IMR-90 (cell line): ENCODE measurements around the gene KCNK15. TPM values are rescaled to one million over a fixed set of nuclear protein-coding genes. Genes with fewer than 3 reads are reported as not detected.
A peak's percentile ranks its signal among the peaks of the same experiment; 100 is the strongest.

ENCODE experiments used
- ATAC-seq: fragments of 200-7000 bp; cut with Tn5 transposase; 2 replicates; pipeline ENCODE4 v1.9.1; 2020; ENCODE audit warnings: low read depth, mild to moderate bottlenecking, moderate library complexity
- BruUV-seq: library from RNA; stranded (reverse); fragments of 400-500 nt; replicated peaks from 2 replicates; lab custom pipeline; 2021; lab: Mats Ljungman, UMichigan
- CTCF ChIA-PET: fragments of 300-600 bp; formaldehyde crosslinking; extraction: SDS; loops from one replicate; lab custom pipeline; 2021; ENCODE audit warnings: antibody characterized with exemption; lab: Yijun Ruan, JAX
- POLR2A ChIA-PET: fragments of 300-600 bp; sonication (Branson Sonifier 250); formaldehyde crosslinking; loops from one replicate; lab custom pipeline; 2022; ENCODE audit warnings: antibody characterized with exemption; ENCODE audit not compliant: unreplicated experiment; lab: Charles Lee
- DNase-seq: peaks from one replicate; pipeline ENCODE4 v3.0.0; 2013
- H2AFZ ChIP-seq: replicated peaks from 2 replicates; pipeline ENCODE3; 2013; ENCODE audit warnings: low read length, mild to moderate bottlenecking; ENCODE audit not compliant: poor library complexity
- H2AK5ac ChIP-seq: 2 replicates; pipeline ENCODE4 v1.6.1; 2013; ENCODE audit warnings: low read depth, low read length, inconsistent platforms
- H2AK9ac ChIP-seq: replicated peaks from 2 replicates; pipeline ENCODE3; 2013; ENCODE audit warnings: mild to moderate bottlenecking, low read depth, low read length, moderate library complexity; ENCODE audit not compliant: poor library complexity
- H2BK120ac ChIP-seq: 2 replicates; pipeline ENCODE4 v1.6.1; 2013; ENCODE audit warnings: low read depth, low read length, inconsistent platforms
- H2BK15ac ChIP-seq: 3 replicates; pipeline ENCODE4 v1.6.1; 2013; ENCODE audit warnings: low read depth, low read length, inconsistent platforms
- H2BK20ac ChIP-seq: 2 replicates; pipeline ENCODE4 v1.6.1; 2013; ENCODE audit warnings: low read depth, mild to moderate bottlenecking, inconsistent platforms, low read length, moderate library complexity
- H2BK5ac ChIP-seq: 2 replicates; pipeline ENCODE4 v1.6.1; 2013; ENCODE audit warnings: mild to moderate bottlenecking, low read depth, low read length, inconsistent platforms; ENCODE audit not compliant: poor library complexity, severe bottlenecking
- H3K14ac ChIP-seq: replicated peaks from 2 replicates; pipeline ENCODE4 v1.6.1; 2013; ENCODE audit warnings: low read depth, low read length, inconsistent platforms
- H3K18ac ChIP-seq: 2 replicates; pipeline ENCODE4 v1.6.1; 2013; ENCODE audit warnings: low read depth, low read length, control low read depth
- H3K23ac ChIP-seq: 2 replicates; pipeline ENCODE4 v1.6.1; 2013; ENCODE audit warnings: low read depth, low read length, inconsistent platforms
- H3K27ac ChIP-seq: 2 replicates; pipeline ENCODE4 v1.5.1; 2013; ENCODE audit warnings: mild to moderate bottlenecking, control low read depth, low read length; ENCODE audit not compliant: insufficient read depth
- H3K27me3 ChIP-seq: 2 replicates; pipeline ENCODE4 v1.6.1; 2013; ENCODE audit warnings: low read length; ENCODE audit not compliant: control insufficient read depth, insufficient read depth
- H3K36me3 ChIP-seq: 2 replicates; pipeline ENCODE4 v1.6.1; 2013; ENCODE audit warnings: low read length, mixed read lengths; ENCODE audit not compliant: control insufficient read depth, insufficient read depth
- H3K4ac ChIP-seq: 2 replicates; pipeline ENCODE4 v1.6.1; 2013; ENCODE audit warnings: low read depth, low read length, inconsistent platforms
- H3K4me1 ChIP-seq: 2 replicates; pipeline ENCODE4 v1.6.1; 2013; ENCODE audit warnings: low read length, mixed read lengths; ENCODE audit not compliant: control insufficient read depth, insufficient read depth
- H3K4me2 ChIP-seq: 2 replicates; pipeline ENCODE4 v1.6.1; 2013; ENCODE audit warnings: low read depth, mild to moderate bottlenecking, control low read depth, low read length, moderate library complexity
- H3K4me3 ChIP-seq: 2 replicates; pipeline ENCODE4 v1.5.1; 2013; ENCODE audit warnings: low read depth, mild to moderate bottlenecking, control low read depth, low read length, moderate library complexity; ENCODE audit not compliant: insufficient read depth
- H3K56ac ChIP-seq: 2 replicates; pipeline ENCODE4 v1.6.1; 2013; ENCODE audit warnings: low read length, inconsistent platforms; ENCODE audit not compliant: insufficient read depth; ENCODE audit errors: extremely low read depth
- H3K79me1 ChIP-seq, 2 experiments: 2 replicates each; pipeline ENCODE4 v1.6.1; 2013; ENCODE audit warnings: low read length in 2 of 2, inconsistent platforms in 1 of 2, low read depth in 1 of 2
- H3K9ac ChIP-seq: 2 replicates; pipeline ENCODE4 v1.6.1; 2013; ENCODE audit warnings: low read depth, low read length, control low read depth
- H3K9me1 ChIP-seq: 2 replicates; pipeline ENCODE4 v1.6.1; 2013; ENCODE audit warnings: low read length, inconsistent platforms; ENCODE audit not compliant: insufficient read depth
- H3K9me3 ChIP-seq: 2 replicates; pipeline ENCODE4 v1.6.1; 2013; ENCODE audit warnings: low read length; ENCODE audit not compliant: control insufficient read depth, insufficient read depth
- H4K20me1 ChIP-seq: 2 replicates; pipeline ENCODE4 v1.6.1; 2013; ENCODE audit warnings: low read length, inconsistent platforms; ENCODE audit not compliant: insufficient read depth
- H4K5ac ChIP-seq: 2 replicates; pipeline ENCODE4 v1.6.1; 2013; ENCODE audit warnings: mild to moderate bottlenecking, low read depth, low read length, control low read depth
- H4K8ac ChIP-seq, 2 experiments: 2 replicates each; pipeline ENCODE4 v1.6.1; 2013; ENCODE audit warnings: low read depth in 2 of 2, low read length in 2 of 2, control low read depth in 1 of 2, inconsistent platforms in 1 of 2
- H4K91ac ChIP-seq: 2 replicates; pipeline ENCODE4 v1.6.1; 2013; ENCODE audit warnings: low read depth, low read length, inconsistent platforms; ENCODE audit not compliant: insufficient read depth
- BHLHE40 ChIP-seq: fragments of 150-350 bp; IDR thresholded peaks from 2 replicates; pipeline ENCODE4 v1.6.1; 2016; ENCODE audit warnings: mild to moderate bottlenecking, low read depth, low read length
- CEBPB ChIP-seq: IDR thresholded peaks from 2 replicates; pipeline ENCODE4 v1.6.1; 2012; ENCODE audit warnings: low read depth, low read length, improper control_type of control experiment
- CHD1 ChIP-seq: IDR thresholded peaks from 2 replicates; pipeline ENCODE4 v1.6.1; 2012; ENCODE audit warnings: low read depth, low read length, improper control_type of control experiment
- FOS ChIP-seq: fragments of 150-350 bp; IDR thresholded peaks from 2 replicates; pipeline ENCODE4 v1.6.1; 2016; ENCODE audit warnings: low read depth, low read length
- MAFK ChIP-seq: IDR thresholded peaks from 2 replicates; pipeline ENCODE4 v1.6.1; 2012; ENCODE audit warnings: low read depth, low read length, improper control_type of control experiment
- MAZ ChIP-seq: IDR thresholded peaks from 2 replicates; pipeline ENCODE4 v1.6.1; 2012; ENCODE audit warnings: low read depth, mild to moderate bottlenecking, low read length, improper control_type of control experiment, moderate library complexity, borderline replicate concordance
- MXI1 ChIP-seq: IDR thresholded peaks from 2 replicates; pipeline ENCODE4 v1.6.1; 2012; ENCODE audit warnings: low read depth, mild to moderate bottlenecking, low read length, moderate library complexity, borderline replicate concordance
- NFE2L2 ChIP-seq: fragments of 150-350 bp; IDR thresholded peaks from 2 replicates; pipeline ENCODE4 v1.6.1; 2016; ENCODE audit warnings: low read depth, mild to moderate bottlenecking, low read length
- POLR2A ChIP-seq: IDR thresholded peaks from 2 replicates; pipeline ENCODE4 v1.6.1; 2012; ENCODE audit warnings: mild to moderate bottlenecking, low read depth, low read length
- RAD21 ChIP-seq: IDR thresholded peaks from 2 replicates; pipeline ENCODE4 v1.6.1; 2012; ENCODE audit warnings: low read length, improper control_type of control experiment
- RCOR1 ChIP-seq: IDR thresholded peaks from 2 replicates; pipeline ENCODE4 v1.6.1; 2012; ENCODE audit warnings: mild to moderate bottlenecking, low read length, improper control_type of control experiment; ENCODE audit not compliant: insufficient replicate concordance
- RFX5 ChIP-seq: IDR thresholded peaks from 2 replicates; pipeline ENCODE4 v1.8.0; 2012; ENCODE audit warnings: low read depth, mild to moderate bottlenecking, low read length, moderate library complexity
- SMC3 ChIP-seq: fragments of 150-350 bp; IDR thresholded peaks from 2 replicates; pipeline ENCODE4 v1.6.1; 2016; ENCODE audit warnings: low read depth, mild to moderate bottlenecking, antibody characterized with exemption, low read length, moderate library complexity
- WGBS, 2 experiments: methylation state at CpG; one replicate each; pipeline versions ENCODE4 v1.1.5 to v1.1.7; 2013; ENCODE audit warnings: missing lambda C conversion rate in 2 of 2; ENCODE audit not compliant: insufficient read length in 1 of 2; ENCODE audit errors: extremely low coverage in 2 of 2; 5-methylcytosine and 5-hydroxymethylcytosine counted together
- dilution Hi-C: fragments of 300-500 bp; cut with HindIII; formaldehyde crosslinking; loops from one replicate; pipeline ENCODE4 v1.14.3; 2018; ENCODE audit warnings: low sequenced_read_pairs; ENCODE audit not compliant: unreplicated experiment
- in situ Hi-C: fragments of 300-500 bp; cut with MboI; formaldehyde crosslinking; loops from 3 replicates; pipeline ENCODE4 v1.14.3; 2019; ENCODE audit warnings: low sequenced_read_pairs, inconsistent platforms, mixed read lengths
- intact Hi-C: fragments of 100-400 bp; cut with micrococcal nuclease; formaldehyde crosslinking; loops from 2 replicates; pipeline ENCODE4 v1.10.0; 2022
- polyA plus RNA-seq, 3 experiments: library from polyadenylated mRNA; depleted of rRNA; stranded (reverse); fragments of >200 nt; gene quantifications; 2 replicates each; pipeline ENCODE4 v1.2.3, GENCODE V29; 2012; ENCODE audit warnings: low replicate concordance in 1 of 3
- total RNA-seq: library from RNA; depleted of rRNA; stranded (reverse); fragments of >200 nt; gene quantifications from 2 replicates; pipeline ENCODE4 v1.2.3, GENCODE V29; 2012

KCNK15 gene
- total and polyA plus RNA-seq, 2 of the 4 experiments (the other 2 are of a cell fraction) = not detected

DNA sequence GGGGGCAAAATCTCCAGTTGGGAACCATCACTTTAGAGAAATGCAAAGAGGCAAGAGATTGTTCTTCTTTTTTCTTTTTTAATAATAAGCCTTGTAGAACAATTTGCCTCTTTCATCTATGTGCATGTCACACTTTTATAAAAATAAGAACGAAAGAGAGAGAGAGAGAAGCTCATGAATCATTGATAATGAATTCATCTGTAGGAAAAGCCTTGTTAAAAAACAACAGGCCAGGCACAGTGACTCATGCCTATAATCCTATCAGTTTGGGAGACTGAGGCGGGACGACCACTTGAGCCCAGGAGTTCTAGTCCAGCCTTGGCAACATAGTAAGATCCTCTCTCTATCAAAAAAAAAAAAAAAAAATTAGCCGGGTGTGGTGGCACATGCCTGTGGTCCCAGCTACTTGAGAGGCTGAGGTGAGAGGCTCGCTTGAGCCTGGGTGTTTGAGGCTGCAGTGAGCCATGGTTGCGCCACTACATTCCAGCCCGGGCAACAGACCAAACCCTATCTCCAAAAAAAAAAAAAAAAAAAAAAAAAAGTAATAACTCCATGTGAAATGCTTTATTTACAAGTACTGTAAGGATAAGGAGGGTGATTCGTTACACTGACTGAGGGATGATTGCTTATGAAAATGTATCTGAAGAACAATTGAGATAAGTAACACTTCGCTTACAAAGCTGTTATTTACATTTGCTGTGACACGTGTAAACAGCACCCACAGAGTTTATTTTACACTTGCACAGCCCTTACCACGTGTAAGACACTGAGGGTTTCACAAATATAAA is 24.5 kb upstream of the KCNK15 start:
- Histone ChIP-seq H2BK20ac (peak overlapping the region; percentile 60; the same call in 1 of the 2 replicates), H2BK5ac (peak overlapping the region; percentile 33), H3K9ac (no peak overlapping the region), H3K4me3 (no peak overlapping the region), H3K9me1 (peaks cover 5% of the 10 kb centered on the region; the same call in 1 of the 2 replicates), H3K79me1 (no peaks in the 10 kb centered on the region), H2BK120ac (0 out of 2 replicates have a peak overlapping the region, but pooled peaks have one; percentile 59), H3K27ac (peak overlapping the region; percentile 42; the same call in 1 of the 2 replicates), H2BK15ac (no peak overlapping the region; the same call in 2 of the 3 replicates), H4K5ac (no peak overlapping the region; the same call in 1 of the 2 replicates), H3K4me2 (no peak overlapping the region; the same call in 1 of the 2 replicates), H4K20me1 (no peaks in the 10 kb centered on the region; the same call in 1 of the 2 replicates), H4K91ac (peak overlapping the region; percentile 37; the same call in 1 of the 2 replicates), H3K14ac (no peak overlapping the region; the same call in 1 of the 2 replicates), H3K27me3 (no peaks in the 10 kb centered on the region; the same call in 1 of the 2 replicates), H3K4ac (peak overlapping the region; percentile 52), H3K56ac (no peak overlapping the region), H3K9me3 (no peaks in the 10 kb centered on the region), H3K4me1 (peaks cover 5% of the 10 kb centered on the region; the same call in 1 of the 2 replicates), H2AK5ac (no peak overlapping the region), H3K18ac (peak overlapping the region; percentile 72), H2AFZ (no peak overlapping the region), H3K23ac (no peak overlapping the region), H4K8ac (no peak overlapping the region), H3K36me3 (no peaks in the 10 kb centered on the region), H2AK9ac (no peak overlapping the region)
- ChIA-PET POLR2A (interaction anchor here (0.6 kb wide), 1 partner anchor 131 kb away, joined by 3 read pairs; no protein-coding TSS in a partner anchor), CTCF (interaction anchor here (1.5 to 1.7 kb wide), 2 partner anchors 9 to 12 kb away, joined by 4 to 6 read pairs; no protein-coding TSS in a partner anchor)
- BruUV-seq = no TSS peak
- dilution Hi-C loops = no loop called here
- intact Hi-C loops = loop anchor here (2.0 kb wide), 1 partner anchor 28 kb away; no protein-coding TSS in a partner anchor
- in situ Hi-C loops = no loop called here
- TF ChIP-seq MAZ (no peak), POLR2A (no peak), CEBPB (peak; percentile 84), MXI1 (no peak), BHLHE40 (no peak; the same call in 1 of the 2 replicates), RCOR1 (peak; percentile 56), RAD21 (no peak), RFX5 (no peak), MAFK (no peak), CHD1 (no peak), SMC3 (no peak), FOS (peak; percentile 56), NFE2L2 (no peak)
- ATAC-seq = peak; percentile 67
- peak; percentile 77 for DNase-seq
- WGBS, 2 experiments = no CpG with 5 or more reads among the region's 11 CpGs
